Subcutaneous abdominal adipose tissue (tissue), 5 donors: ENCODE results near the gene PRAF2.

ENCODE experiments used
- H3K27ac ChIP-seq: one replicate; pipeline ENCODE4 v1.7.0; 2013; ENCODE audit warnings: low read depth, mild to moderate bottlenecking, inconsistent platforms, low read length, moderate library complexity
- H3K27me3 ChIP-seq, 5 donors: one replicate each; pipeline ENCODE4 v1.7.0; 2013; ENCODE audit warnings: low read length in 5 of 5, inconsistent platforms in 1 of 5; ENCODE audit not compliant: control insufficient read depth in 5 of 5, insufficient read depth in 4 of 5
- H3K36me3 ChIP-seq, 5 donors: one replicate each; pipeline ENCODE4 v1.7.0; 2013; ENCODE audit warnings: low read length in 5 of 5; ENCODE audit not compliant: control insufficient read depth in 5 of 5, insufficient read depth in 5 of 5
- H3K4me1 ChIP-seq, 5 donors: one replicate each; pipeline ENCODE4 v1.7.0; 2013; ENCODE audit warnings: low read length in 5 of 5, mild to moderate bottlenecking in 3 of 5, moderate library complexity in 1 of 5; ENCODE audit not compliant: control insufficient read depth in 5 of 5, insufficient read depth in 5 of 5
- H3K4me3 ChIP-seq, 5 donors: one replicate each; pipeline ENCODE4 v1.7.0; 2013; ENCODE audit warnings: low read length in 5 of 5, low read depth in 1 of 5
- H3K9ac ChIP-seq, 5 donors: one replicate each; pipeline ENCODE4 v1.7.0; 2013; ENCODE audit warnings: low read length in 5 of 5, mild to moderate bottlenecking in 4 of 5, moderate library complexity in 3 of 5
- H3K9me3 ChIP-seq, 5 donors: one replicate each; pipeline ENCODE4 v1.7.0; 2013; ENCODE audit warnings: low read length in 5 of 5; ENCODE audit not compliant: control insufficient read depth in 5 of 5
- donor health status: healthy.
- donor health status: healthy.
- donor health status: healthy.
- donor health status: healthy.
- donor health status: healthy.

The PRAF2 gene

GRCh38 chrX:49106930-49107329, 33.1 kb upstream of the PRAF2 start:
- H3K4me3 ChIP-seq: no peak overlapping the region
- peaks cover 0 to 3% (median 2%) of the 10 kb centered on the region in 5 donors for H3K27me3 ChIP-seq
- no peaks in the 10 kb centered on the region for H3K4me1 ChIP-seq
- H3K9ac ChIP-seq: no peak overlapping the region
- H3K9me3 ChIP-seq: no peaks in the 10 kb centered on the region
- H3K36me3 ChIP-seq: peaks cover 0 to 10% (median 6%) of the 10 kb centered on the region in 5 donors
- H3K27ac ChIP-seq: no peak overlapping the region

GRCh38 chrX:49106296-49106695, 32.5 kb upstream of the PRAF2 start:
- H3K27me3 ChIP-seq: peaks cover 0 to 3% (median 0%) of the 10 kb centered on the region in 5 donors
- H3K4me3 ChIP-seq: no peak overlapping the region
- no peak overlapping the region for H3K27ac ChIP-seq
- H3K36me3 ChIP-seq: peaks cover 0 to 8% (median 6%) of the 10 kb centered on the region in 5 donors
- H3K9ac ChIP-seq: no peak overlapping the region
- peaks cover 0 to 6% (median 0%) of the 10 kb centered on the region in 5 donors for H3K4me1 ChIP-seq
- H3K9me3 ChIP-seq: no peaks in the 10 kb centered on the region

- Histone ChIP-seq H3K27ac (no peak overlapping the region), H3K36me3 (no peaks in the 10 kb centered on the region), H3K4me1 (peaks cover 0 to 10% (median 4%) of the 10 kb centered on the region in 5 donors), H3K4me3 (no peak overlapping the region), H3K9ac (no peak overlapping the region), H3K27me3 (peaks cover 0 to 3% (median 0%) of the 10 kb centered on the region in 5 donors), H3K9me3 (peaks cover 0 to 4% (median 0%) of the 10 kb centered on the region in 5 donors)
These were observed 29.8 kb upstream of the PRAF2 start for GRCh38 chrX:49103637-49104036.

GRCh38 chrX:49102190-49102589, 28.4 kb upstream of the PRAF2 start:
- peaks cover 0 to 10% (median 4%) of the 10 kb centered on the region in 5 donors for H3K4me1 ChIP-seq
- peaks cover 0 to 4% (median 0%) of the 10 kb centered on the region in 5 donors for H3K9me3 ChIP-seq
- H3K27ac ChIP-seq: no peak overlapping the region
- no peak overlapping the region for H3K4me3 ChIP-seq
- H3K36me3 ChIP-seq: no peaks in the 10 kb centered on the region
- H3K27me3 ChIP-seq: peaks cover 0 to 3% (median 0%) of the 10 kb centered on the region in 5 donors
- H3K9ac ChIP-seq: no peak overlapping the region

- Histone ChIP-seq H3K9me3 (peaks cover 0 to 4% (median 0%) of the 10 kb centered on the region in 5 donors), H3K4me3 (peak overlapping the region in 4 of 5 donors; percentile 45 to 72 (median 60)), H3K4me1 (peaks cover 0 to 10% (median 4%) of the 10 kb centered on the region in 5 donors), H3K36me3 (no peaks in the 10 kb centered on the region), H3K9ac (peak overlapping the region in 3 of 5 donors; percentile 51 to 66 (median 59)), H3K27me3 (peaks cover 0 to 3% (median 0%) of the 10 kb centered on the region in 5 donors), H3K27ac (peak overlapping the region; percentile 82)
These were observed 27.8 kb upstream of the PRAF2 start for GRCh38 chrX:49101629-49101984.

- peaks cover 0 to 2% (median 0%) of the 10 kb centered on the region in 5 donors for H3K27me3 ChIP-seq
- peak overlapping the region; percentile 82 for H3K27ac ChIP-seq
- peaks cover 0 to 10% (median 4%) of the 10 kb centered on the region in 5 donors for H3K4me1 ChIP-seq
- H3K9me3 ChIP-seq: peaks cover 0 to 4% (median 0%) of the 10 kb centered on the region in 5 donors
- peak overlapping the region; percentile 66 to 75 (median 72) for H3K4me3 ChIP-seq
- no peaks in the 10 kb centered on the region for H3K36me3 ChIP-seq
- H3K9ac ChIP-seq: peak overlapping the region; percentile 51 to 84 (median 82)
These were observed 27.2 kb upstream of the PRAF2 start for GRCh38 chrX:49100704-49101628.

- H3K4me1 ChIP-seq: peaks cover 0 to 5% (median 4%) of the 10 kb centered on the region in 5 donors
- H3K9ac ChIP-seq: no peak overlapping the region
- H3K4me3 ChIP-seq: no peak overlapping the region
- no peaks in the 10 kb centered on the region for H3K27me3 ChIP-seq
- peaks cover 0 to 4% (median 0%) of the 10 kb centered on the region in 5 donors for H3K9me3 ChIP-seq
- H3K36me3 ChIP-seq: no peaks in the 10 kb centered on the region
- H3K27ac ChIP-seq: no peak overlapping the region
These were observed 22.6 kb upstream of the PRAF2 start for GRCh38 chrX:49096419-49096818.

GRCh38 chrX:49089553-49089952, 15.8 kb upstream of the PRAF2 start:
- Histone ChIP-seq H3K9ac (no peak overlapping the region), H3K4me1 (no peaks in the 10 kb centered on the region), H3K4me3 (no peak overlapping the region), H3K9me3 (no peaks in the 10 kb centered on the region), H3K27me3 (peaks cover 0 to 6% (median 0%) of the 10 kb centered on the region in 5 donors), H3K36me3 (no peaks in the 10 kb centered on the region), H3K27ac (no peak overlapping the region)

- Histone ChIP-seq H3K4me3 (no peak overlapping the region), H3K27me3 (peaks cover 0 to 3% (median 0%) of the 10 kb centered on the region in 5 donors), H3K4me1 (peaks cover 0 to 12% (median 10%) of the 10 kb centered on the region in 5 donors), H3K9me3 (no peaks in the 10 kb centered on the region), H3K36me3 (peaks cover 0 to 6% (median 5%) of the 10 kb centered on the region in 5 donors), H3K27ac (no peak overlapping the region), H3K9ac (no peak overlapping the region)
These were observed 8.6 kb upstream of the PRAF2 start for GRCh38 chrX:49082271-49082871.
